Choroid plexus epithelial cell (primary cell): ENCODE measurements around the gene EPS8L2.

Source experiments
- DNase-seq: peaks from one replicate; pipeline ENCODE4 v3.0.0-alpha.2; 2010; ENCODE audit warnings: low read depth
- H3K4me3 ChIP-seq: 2 replicates; pipeline ENCODE4 v1.5.1; 2011; ENCODE audit warnings: low read depth, mild to moderate bottlenecking, control low read depth, low read length, moderate library complexity
- TF ChIP-seq, protein P1 (sequence below): conservative IDR thresholded peaks from 2 replicates; pipeline ENCODE4 v1.5.1; 2011; ENCODE audit warnings: low read depth, mild to moderate bottlenecking, control low read depth, inconsistent platforms, low read length, moderate library complexity

The EPS8L2 gene

DNA sequence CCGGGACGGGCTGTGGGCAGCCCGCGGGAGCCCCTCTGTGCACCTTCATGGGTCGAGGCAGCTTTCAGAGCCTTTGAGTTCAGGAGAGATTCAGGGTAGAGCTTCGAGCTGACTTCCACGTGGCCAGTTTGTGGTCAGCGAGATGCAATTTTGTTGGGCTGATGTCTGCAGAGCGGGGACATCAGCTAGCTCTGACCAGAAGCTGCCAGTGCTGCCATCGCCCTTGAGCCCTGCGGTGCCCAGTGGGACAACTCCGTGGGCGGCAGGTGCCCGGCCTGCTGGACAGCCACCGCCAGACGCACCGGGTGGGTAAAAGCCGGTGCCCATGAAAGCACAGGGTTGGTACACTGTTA, 42.0 kb downstream of the EPS8L2 start:
- peak overlapping the region; percentile 83 for H3K4me3 ChIP-seq
- DNase-seq: peak; percentile 39
- TF ChIP-seq, protein P1, sequence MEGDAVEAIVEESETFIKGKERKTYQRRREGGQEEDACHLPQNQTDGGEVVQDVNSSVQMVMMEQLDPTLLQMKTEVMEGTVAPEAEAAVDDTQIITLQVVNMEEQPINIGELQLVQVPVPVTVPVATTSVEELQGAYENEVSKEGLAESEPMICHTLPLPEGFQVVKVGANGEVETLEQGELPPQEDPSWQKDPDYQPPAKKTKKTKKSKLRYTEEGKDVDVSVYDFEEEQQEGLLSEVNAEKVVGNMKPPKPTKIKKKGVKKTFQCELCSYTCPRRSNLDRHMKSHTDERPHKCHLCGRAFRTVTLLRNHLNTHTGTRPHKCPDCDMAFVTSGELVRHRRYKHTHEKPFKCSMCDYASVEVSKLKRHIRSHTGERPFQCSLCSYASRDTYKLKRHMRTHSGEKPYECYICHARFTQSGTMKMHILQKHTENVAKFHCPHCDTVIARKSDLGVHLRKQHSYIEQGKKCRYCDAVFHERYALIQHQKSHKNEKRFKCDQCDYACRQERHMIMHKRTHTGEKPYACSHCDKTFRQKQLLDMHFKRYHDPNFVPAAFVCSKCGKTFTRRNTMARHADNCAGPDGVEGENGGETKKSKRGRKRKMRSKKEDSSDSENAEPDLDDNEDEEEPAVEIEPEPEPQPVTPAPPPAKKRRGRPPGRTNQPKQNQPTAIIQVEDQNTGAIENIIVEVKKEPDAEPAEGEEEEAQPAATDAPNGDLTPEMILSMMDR: no peak

DNA sequence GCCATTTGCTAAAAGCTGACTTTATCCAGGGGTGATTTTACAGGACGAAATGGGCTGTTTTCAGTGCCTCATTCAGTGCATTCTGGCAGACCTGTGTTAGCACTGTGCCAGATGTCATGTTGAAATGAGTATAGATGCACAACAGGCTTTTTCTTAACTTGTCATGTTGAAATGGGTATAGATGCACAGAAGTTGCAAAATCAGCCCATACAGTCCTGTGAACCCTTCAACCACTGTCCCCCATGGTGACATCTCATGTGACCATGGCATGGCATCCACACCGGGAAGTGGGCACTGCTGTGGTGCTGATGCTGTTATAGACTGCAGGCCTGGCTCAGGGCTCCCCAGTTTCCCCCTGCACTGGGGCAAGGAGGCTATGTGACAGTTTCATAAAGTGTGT, 43.7 kb downstream of the EPS8L2 start:
- no peak overlapping the region for H3K4me3 ChIP-seq
- DNase-seq: no peak
- TF ChIP-seq, protein P1: no peak

DNA sequence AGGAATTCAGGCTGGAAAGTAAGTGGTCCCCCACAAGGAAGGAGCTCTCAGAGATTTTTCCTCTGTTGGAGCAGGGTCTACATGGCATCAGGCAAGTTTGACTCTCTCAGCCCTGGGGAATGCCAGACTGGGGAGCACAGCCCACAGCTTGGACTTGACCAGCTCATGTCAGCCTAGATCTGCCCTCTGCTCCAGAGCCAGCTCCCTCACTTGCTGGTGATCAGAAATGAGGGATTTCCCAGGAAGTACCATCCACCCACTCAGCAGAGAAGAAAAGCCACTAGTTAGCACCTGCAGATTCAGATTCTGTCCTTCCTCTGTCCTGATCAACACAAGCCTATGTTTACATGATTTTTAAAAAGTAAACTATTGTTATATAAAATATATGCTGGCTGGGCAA, 54.2 kb downstream of the EPS8L2 start:
- no peak for DNase-seq
- TF ChIP-seq, protein P1: no peak
- H3K4me3 ChIP-seq: no peak overlapping the region

DNA sequence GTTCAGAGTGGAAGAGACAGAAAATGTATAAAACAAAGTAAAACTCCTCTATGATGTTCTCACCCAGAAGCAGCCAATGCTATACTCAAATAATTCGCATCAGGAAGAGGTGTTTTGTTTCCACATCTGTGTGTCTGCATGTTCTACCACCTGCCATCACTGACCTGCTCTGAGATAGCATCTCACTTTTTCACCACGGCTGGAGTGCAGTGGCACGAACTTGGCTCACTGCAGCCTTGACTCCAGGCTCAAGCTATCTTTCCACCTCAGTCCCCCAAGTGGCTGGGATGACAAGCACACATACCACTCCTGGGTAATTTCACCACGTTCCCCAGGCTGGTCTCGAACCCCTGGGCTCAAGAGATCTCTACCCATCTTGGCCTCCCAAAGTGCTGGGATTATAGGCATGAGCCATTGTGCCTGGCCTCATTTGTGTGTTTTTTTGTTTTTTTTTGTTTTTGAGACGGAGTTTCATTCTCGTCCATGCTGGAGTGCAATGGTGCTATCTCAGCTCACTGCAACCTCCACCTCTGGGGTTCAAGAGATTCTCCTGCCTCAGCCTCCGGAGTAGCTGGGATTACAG, 55.6 kb downstream of the EPS8L2 start:
- no peak overlapping the region for H3K4me3 ChIP-seq
- TF ChIP-seq, protein P1: no peak
- DNase-seq: no peak

DNA sequence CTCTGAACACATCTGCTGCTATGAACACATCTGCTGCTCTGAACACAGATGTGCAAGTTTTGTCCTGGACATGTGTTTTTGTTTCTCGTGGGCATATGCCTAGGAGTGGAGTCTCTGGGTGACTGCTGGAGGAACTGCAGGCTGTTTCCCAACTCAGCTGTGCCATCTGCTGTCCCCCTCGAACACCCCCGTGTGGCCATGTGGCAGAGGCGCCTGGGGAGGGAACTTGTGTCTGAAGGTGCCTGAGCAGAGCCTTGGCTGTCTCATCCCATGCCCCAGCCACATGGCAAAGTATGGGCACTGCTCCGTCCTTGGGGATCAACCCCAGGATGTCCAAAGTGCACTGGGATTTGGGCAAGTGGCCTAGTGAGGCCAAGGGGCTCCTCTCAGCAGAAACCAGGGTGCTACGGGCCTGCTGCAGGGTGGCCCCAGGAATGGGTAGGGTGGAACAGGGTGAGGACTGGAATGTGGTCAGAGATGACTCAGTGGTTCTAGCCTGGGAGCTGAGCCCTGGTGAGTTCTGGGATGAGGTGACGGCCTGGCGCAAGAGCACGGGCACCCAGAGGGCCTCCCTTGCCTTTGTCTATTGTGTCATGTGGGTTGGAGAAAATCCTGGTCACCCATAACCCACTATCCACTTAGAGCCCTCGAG, 56.5 kb downstream of the EPS8L2 start:
- peak; percentile 72 for DNase-seq
- TF ChIP-seq, protein P1: peak; percentile 25
- H3K4me3 ChIP-seq: no peak overlapping the region

DNA sequence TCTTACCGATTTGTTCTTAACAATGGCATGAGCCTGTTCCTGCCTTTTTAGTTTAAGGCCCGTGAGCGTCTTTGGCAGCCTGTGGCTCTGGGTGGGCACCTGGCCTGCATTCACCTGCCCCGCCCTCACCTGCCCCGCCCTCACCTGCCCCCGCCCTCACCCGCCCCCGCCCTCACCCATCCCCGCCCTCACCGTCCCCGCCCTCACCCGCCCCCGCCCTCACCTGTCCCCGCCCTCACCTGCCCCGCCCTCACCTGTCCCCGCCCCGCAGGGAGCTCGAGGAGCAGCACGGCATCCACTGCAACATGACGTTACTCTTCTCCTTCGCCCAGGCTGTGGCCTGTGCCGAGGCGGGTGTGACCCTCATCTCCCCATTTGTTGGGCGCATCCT, 57.0 kb downstream of the EPS8L2 start:
- TF ChIP-seq, protein P1: no peak
- no peak overlapping the region for H3K4me3 ChIP-seq
- no peak for DNase-seq
